C4-2B (cell line): ENCODE results near the gene CHST8.

Source experiments
- H3K27ac ChIP-seq: fragments of 450-650 bp; 2 replicates; pipeline ENCODE4 v1.5.1; 2017
- ZFX ChIP-seq: fragments of 450-650 bp; IDR thresholded peaks from 2 replicates; pipeline ENCODE4 v1.6.1; 2017
- TF ChIP-seq, protein P1 (sequence below): fragments of 450-650 bp; conservative IDR thresholded peaks from 2 replicates; pipeline ENCODE4 v1.5.1; 2017; ENCODE audit warnings: mild to moderate bottlenecking

Gene CHST8

DNA sequence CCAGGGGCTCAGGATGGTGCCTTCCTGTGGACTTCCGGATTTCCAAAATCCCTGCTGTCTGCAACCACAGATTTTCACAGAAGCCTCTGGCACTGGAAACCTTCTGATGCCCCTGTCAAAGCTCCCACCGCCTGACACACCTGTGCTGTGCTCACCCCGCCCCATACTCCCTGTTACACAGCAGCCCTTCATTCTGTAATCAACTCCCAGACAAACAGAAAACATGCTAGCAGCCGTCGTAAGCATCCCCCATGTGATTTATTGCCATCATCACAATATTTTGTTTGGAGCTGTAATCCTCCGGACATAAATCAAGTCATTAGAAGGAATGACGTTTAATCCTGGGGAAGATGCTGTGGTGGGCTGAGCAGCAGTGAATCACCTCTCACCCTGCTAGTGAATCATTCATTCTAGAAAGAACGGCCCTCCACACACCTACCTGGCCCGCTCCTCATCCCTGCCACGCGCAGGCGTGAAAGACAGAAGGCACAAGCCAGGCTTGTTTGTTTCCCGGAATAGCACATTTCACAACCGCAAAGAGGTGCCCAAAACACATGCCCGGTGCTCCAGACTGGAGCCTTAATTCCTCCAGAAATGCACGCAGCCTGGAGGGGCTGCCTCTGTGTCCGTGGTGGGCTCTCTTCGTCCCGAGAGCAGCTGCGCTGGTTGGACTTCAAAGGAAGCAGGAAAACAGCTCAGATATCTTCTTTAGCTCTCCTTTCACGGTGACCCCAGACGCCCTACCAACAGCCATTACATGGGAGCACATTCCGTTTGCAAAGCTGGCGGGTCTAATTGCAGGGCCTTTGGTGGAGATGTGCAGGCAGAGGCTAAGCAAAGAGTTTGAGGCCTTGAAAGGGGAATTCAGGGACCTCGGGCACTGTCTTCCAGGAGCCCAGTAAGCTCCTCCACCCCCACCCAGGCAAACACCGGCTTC lies 133.6 kb downstream of the CHST8 start:
- TF ChIP-seq, protein P1, sequence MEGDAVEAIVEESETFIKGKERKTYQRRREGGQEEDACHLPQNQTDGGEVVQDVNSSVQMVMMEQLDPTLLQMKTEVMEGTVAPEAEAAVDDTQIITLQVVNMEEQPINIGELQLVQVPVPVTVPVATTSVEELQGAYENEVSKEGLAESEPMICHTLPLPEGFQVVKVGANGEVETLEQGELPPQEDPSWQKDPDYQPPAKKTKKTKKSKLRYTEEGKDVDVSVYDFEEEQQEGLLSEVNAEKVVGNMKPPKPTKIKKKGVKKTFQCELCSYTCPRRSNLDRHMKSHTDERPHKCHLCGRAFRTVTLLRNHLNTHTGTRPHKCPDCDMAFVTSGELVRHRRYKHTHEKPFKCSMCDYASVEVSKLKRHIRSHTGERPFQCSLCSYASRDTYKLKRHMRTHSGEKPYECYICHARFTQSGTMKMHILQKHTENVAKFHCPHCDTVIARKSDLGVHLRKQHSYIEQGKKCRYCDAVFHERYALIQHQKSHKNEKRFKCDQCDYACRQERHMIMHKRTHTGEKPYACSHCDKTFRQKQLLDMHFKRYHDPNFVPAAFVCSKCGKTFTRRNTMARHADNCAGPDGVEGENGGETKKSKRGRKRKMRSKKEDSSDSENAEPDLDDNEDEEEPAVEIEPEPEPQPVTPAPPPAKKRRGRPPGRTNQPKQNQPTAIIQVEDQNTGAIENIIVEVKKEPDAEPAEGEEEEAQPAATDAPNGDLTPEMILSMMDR, result no peak
- H3K27ac ChIP-seq, result no peak overlapping the region

DNA sequence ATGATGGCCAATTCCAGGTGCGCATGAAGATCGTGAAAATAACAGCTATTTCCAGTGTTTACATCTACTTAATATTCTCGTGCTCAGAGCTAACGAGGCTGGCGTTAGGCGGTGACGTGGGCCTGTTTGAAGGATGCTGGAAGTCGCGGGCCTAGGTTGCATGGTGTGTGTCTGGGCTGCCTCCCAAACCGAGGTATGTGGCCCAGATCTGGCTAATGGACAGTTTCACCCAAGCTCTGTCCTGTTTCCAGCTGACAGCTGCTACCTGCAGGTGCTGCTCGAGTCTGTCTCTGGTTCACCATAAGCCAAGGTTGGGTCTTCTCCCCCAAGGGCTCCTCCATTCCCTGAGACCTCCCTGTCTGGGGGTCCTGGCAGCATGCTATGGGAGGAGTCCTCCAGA lies 134.4 kb downstream of the CHST8 start:
- TF ChIP-seq, protein P1, result no peak
- no peak overlapping the region for H3K27ac ChIP-seq

DNA sequence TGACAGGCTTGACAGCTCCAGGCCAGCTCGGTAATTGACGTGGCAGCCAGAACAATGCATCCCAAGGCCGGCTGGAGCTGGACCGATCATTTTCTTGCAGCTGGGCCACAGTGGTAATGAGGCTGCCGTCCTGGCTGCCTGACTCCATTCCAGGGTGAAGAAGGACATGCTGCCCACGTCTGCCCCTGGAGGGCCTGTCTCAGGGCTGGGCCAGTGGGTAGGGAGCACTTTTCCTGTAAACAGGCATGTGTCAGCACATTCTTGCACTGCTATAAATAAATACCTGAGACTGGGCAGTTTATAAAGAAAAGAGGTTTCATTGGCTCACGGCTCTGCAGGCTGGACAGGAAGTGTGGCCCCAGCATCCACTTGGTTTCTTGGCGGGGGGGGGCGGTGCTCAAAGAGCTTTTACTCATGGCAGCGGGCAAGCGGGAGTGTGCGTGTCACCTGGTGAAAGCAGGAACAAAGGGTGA lies 136.8 kb downstream of the CHST8 start:
- no peak for TF ChIP-seq ZFX
- TF ChIP-seq, protein P1, result no peak

DNA sequence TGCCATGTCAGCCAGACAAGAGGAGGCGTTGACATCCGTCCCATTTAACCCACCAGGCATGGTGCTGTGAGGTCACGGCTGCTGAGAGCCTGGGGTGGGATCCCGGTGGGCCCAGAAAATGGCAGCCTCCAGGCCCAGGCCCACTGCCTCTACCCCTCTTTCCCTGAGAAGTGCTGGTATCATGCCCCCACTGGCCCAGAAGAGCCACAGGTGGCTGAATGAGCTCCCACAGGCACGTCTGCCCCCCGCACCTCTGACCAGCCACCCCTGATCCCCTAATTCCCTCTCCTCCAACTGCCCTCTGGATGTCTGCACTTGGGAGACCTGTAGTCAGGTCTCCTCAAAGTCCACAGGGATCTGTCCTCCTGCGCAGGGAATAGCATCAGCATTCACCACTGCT lies 137.6 kb downstream of the CHST8 start:
- H3K27ac ChIP-seq, result no peak overlapping the region
- TF ChIP-seq, protein P1, result no peak
- no peak for TF ChIP-seq ZFX

More for the DNA sequence above, 136.8 kb downstream of the CHST8 start:
- no peak overlapping the region for H3K27ac ChIP-seq

DNA sequence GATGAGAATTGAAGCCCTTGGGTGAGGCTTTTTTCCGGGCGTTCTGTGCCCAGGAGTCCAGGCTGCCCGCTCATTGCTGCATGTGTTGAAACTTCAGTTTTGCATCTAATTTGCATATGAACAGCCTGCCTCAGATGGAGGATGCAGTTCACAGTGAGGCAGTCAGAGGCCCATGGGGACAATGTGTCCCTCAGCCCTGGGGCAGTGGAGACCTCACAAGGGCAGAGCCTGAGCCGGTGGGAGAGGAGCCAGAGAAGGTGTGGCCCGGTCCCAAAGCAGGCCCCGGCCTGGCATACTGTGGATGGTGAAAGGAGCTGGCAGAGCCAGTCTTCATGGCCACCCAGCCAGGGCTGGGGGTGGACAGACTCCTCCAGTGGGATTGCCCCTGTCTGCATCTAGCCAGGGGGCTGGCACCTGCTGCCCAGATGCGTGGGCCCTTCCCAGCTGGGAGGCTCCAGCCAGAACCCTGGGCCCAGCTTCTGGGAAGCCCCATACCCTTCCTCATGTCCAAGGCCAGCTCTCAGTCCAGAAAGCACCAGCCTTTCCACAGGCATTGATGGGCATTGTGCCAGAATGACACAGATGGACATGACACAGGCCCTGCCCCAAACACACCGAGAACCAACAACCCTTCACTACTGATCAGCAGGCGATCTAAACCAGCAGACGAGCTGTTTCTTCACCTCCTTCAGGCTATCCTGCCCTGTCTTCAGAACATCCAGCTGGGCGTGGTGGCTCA lies 142.0 kb downstream of the CHST8 start:
- TF ChIP-seq, protein P1, result no peak
- TF ChIP-seq ZFX, result no peak
- no peak overlapping the region for H3K27ac ChIP-seq

DNA sequence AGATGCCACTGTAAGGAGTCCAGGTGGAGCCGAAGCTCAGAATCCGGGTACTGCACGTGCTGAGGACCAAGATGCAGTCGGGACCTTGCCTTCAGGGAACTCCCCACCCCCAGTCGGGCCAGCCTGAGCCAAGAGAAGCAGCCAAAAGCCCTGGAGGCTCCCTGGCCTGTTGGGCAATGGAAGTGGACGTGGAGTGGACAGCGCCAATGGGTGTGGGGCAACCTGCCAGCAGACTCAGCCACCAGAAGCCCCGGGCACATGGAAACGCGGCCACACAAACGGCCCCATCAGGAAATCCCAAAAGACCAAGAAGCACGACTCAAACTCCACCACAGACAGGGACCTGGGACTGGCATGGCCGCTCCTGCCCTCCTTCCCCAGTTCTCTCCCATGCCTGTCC lies 144.9 kb downstream of the CHST8 start:
- H3K27ac ChIP-seq, result no peak overlapping the region
- no peak for TF ChIP-seq ZFX
- TF ChIP-seq, protein P1, result no peak

DNA sequence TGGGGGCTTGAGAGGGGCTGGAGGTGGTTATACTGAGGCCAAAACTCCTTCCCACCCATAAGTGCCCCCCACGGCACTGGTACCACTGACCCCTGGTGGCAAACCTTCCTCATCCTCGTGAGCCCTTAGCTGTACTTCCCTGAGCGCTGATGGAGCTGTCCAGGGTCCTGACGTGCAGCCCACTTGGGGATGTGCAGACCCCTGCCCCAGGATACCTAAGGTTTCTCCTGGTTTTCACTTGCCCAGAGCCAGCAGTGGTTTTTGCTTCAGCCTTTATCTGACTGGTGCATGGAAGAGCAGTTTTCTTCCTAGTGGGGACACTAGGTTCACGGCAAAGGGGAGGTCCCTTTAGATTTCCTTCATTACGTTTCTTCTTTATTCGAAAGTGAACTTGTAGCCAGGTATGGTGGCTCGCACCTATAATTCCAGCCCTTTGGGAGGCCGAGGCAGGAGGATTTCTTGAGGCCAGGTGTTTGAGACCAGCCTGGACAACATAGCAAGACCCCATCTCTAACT lies 146.2 kb downstream of the CHST8 start:
- TF ChIP-seq, protein P1, result no peak; the same call in 1 of the 2 replicates
- no peak for TF ChIP-seq ZFX

More for the DNA sequence above, 146.2 kb downstream of the CHST8 start:
- no peak overlapping the region for H3K27ac ChIP-seq
